ENCODE data around the gene RFT1.
"Not testable (repeated sequence)": the region's sequence is repeated elsewhere in the genome, so short reads cannot be mapped to it uniquely, and the experiment has no call there.

Gene RFT1

DNA sequence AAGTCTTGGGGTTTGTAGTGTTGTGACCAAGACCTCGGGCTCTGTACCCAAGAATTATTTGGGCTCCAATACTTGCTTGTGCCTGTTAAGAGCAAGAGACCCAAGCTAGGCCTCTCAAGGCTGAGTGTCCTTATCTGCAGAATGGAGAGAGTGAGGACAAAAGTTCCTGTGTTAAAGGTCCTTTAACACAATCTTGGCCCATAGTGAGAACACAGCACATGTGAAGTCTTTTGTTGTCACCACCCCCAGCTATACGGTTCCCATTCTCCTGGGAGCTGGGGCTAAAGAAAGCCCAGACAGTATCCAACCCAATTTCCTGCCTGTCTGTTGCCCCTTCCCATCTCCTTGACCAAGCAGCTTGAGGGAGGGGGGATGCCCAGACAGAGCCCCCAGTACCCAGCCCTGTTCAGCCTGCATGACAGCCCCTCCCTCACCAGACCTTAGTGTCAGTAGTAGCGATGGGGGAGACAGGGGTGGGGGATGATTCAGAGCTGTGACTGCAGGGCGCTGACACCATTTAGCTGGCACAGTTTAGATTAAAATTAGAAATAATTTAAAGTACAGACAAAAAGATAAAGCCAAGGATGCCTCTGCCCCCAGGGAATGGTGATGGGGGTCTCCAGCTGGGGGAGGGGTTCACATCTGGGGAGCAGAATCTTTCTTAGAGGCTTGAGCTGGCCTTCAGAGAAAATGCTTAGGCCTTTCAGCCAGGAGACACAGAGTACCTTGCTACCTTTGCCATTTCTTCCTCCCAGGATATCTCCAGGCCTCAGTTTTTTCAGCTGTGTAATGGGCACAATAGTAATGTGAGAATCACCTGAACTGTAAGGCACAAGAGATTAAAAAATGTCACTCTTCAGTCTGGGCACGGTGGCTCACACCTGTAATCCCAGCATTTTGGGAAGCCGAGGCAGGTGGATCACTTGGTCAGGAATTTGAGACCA, 33.5 kb upstream of the RFT1 start:
- DNase-seq (ENCODE audit: low read depth): no peak

GRCh38 chr3:53162672-53163443, 32.6 kb upstream of the RFT1 start:
- no peak for DNase-seq (ENCODE audit: low read depth)

DNA sequence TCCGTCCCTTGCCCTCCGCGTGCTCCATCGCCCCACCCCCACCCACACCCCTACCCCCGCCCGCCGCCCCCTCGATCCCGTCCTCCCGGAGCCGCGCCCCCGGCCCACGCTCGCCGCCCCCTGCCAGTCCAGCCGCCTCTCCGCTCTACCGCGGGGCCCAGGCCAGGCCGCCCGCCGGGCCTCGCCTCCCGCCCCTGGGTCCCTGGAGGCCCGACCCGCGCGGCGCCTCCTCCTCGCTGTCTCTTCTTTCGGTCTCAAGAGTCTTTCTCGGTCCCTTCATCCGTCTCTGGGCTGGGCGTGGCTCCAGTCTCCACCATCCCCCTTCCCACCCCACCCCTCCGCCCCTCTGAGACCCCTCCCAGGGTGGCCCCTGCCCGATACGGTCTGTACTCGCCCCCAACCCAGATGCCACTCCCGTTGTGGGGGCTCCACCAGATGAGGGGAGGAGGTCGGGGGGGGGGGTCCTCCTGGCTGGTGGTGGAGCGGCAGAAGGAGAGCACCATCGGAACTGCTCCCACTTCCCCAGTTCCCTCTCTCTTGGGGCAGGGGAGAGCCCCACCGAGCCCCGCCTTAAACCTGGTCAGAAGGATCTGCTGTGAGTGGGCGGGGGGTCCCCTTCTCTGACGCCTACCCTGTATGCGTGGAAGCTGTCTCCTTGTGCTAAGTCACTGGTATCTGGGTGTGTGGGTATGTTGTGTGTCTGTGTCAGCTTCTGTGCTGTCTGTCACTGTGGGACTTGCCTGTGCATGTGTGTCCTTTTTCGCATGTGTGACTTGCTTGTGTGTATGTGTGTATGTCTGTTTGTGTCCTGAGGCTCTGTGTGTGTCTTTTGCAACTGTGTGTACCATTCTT, 31.8 kb upstream of the RFT1 start:
- no peak for DNase-seq (ENCODE audit: low read depth)

- no peak for DNase-seq (ENCODE audit: low read depth)
These were observed 31.2 kb upstream of the RFT1 start for GRCh38 chr3:53161450-53161819.

- peak; percentile 68 for DNase-seq (ENCODE audit: low read depth)
These were observed 30.6 kb upstream of the RFT1 start, which contains the start of gene PRKCD for GRCh38 chr3:53160660-53161449. Gene PRKCD (plus strand): TSS chr3:53161209. CDS start chr3:53178423, 17,214 bp downstream.

- DNase-seq (ENCODE audit: low read depth): no peak
These were observed 29.9 kb upstream of the RFT1 start for GRCh38 chr3:53160061-53160659.

DNA sequence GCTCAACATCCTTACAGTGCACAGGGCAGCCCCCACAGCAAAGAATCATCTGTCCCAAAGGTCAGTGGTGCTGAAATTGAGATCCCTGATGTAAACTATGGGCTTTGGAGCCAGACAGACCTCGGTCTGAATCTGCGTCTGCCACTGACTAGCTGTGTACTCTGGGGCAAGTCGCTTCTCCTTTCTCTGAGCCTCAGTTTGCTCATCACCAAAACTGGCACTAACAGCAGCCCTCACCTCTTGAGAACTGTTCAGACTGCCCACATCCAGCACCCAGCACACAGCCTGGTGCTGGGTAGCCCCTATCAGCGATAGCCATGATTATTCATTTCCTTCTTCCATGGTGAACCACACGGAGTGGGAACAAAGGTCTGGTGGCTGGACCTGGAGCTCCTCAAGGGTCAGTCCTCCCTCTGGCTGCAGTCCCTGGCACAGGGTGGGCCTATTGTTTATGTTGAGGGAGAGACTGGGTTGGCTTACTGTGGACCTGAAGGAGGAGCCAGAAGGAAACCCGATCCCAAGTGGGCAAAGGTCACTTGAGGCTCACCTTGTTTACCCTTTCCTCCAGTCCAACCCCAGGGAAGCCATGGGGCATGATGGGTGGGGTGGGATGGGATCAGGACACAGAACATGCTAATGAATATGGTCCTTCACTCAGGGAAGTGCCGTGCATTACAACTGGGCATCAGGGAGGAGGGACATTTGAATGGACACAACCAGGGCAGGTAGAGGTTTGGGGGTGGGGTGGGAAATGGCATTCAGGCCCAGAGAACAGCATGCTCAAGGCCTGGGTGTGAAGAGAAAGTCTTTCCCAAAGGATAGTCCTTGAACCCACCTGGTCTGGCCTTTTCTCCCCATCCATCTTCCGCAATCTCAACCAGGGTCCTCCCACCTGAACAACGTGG, 29.2 kb upstream of the RFT1 start:
- no peak for DNase-seq (ENCODE audit: low read depth)

DNA sequence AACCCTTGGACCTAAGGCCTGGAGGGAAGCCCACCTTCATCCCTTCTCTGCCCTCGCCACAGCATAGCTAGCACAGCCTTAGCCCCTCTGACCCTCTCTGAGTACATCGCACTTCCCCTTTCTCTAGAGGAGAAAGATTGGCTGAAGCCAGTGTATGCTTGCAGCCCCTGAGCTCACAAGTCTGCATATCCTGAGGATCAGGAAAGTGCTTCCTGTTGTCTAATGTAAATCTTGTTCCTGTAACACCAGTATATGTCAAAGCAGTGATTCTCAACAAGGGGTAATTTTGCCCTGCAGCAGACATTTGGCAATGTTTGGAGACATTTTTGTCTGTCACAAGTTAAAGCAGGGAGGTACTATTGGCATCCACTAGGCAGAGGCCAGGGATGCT, 28.5 kb upstream of the RFT1 start:
- DNase-seq (ENCODE audit: low read depth): no peak

DNA sequence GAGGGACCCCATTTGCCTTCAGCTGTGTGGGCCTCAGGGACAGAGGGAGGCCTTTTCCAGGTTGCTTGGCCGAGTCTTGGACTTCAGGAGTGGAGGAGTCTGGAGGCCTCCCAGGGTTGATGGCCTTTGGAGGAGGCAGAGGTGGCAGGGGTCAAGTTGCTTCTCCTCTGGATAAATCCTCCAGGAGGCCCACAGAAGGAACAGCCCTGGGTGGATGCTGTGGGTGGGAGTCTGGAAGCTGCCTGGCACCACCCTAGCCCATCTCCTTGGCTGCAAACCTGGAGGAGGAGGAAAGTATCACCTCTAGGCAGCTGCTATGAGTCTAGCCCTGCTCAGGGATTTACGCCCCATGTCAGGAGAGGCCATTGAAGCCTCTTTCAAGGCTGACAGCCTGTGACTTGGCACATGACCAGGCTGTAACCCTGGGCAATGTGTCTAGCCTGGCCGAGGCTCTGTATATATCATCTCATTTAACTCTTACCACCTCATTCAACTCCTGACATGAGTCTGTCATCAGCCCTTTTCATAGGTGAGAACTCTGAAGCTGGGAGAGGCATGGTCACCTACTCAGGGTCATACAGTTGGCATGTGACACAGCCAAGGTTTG, 27.8 kb upstream of the RFT1 start:
- no peak for DNase-seq (ENCODE audit: low read depth)

DNA sequence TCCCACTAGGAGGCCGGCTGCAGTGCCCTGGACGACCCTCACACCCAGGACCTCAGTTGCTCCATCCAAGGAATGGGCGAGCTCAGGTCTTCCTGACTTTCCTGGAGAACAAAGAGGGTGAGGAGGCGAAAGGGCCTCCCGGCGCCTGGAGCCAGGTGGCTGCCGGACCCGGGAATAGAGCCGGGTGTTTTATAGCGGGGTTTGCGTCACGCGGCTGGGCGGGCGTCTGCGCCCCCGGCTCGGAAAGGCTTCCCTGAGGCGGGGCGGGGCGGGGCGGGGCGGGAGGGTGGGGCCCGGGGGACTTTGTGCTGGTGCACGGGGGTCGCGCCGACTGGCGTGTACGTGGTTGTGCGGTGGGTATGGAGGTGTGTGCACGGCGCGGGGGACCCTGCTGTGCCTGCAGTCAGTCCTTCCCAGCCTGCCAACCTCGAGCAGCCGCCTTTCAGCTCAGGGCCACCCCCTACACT, 26.2 kb upstream of the RFT1 start:
- DNase-seq (ENCODE audit: low read depth): no peak

DNA sequence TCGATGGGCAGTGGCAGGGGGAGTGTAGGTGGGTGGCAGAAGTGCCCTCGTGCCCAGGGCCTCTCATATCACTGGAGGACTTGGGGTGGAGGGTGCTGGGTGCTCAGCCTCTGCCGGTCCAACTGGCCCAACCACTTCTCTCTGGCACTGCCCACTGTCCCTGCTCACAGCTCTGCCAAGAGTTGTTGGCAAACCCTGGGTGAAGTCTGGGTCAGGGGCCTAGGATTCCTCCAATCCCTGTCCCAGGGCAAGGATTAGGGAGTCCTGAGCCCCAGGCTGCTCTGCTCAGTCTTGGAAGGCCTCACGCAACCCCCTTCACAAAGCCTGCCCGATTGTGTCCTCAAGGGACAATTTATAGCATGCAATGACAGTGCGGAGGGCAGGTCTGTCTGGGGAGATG, 25.5 kb upstream of the RFT1 start:
- no peak for DNase-seq (ENCODE audit: low read depth)

GRCh38 chr3:53154881-53155285, 24.6 kb upstream of the RFT1 start:
- DNase-seq (ENCODE audit: low read depth): no peak

- no peak for DNase-seq (ENCODE audit: low read depth)
These were observed 23.7 kb upstream of the RFT1 start for GRCh38 chr3:53153980-53154379.

DNA sequence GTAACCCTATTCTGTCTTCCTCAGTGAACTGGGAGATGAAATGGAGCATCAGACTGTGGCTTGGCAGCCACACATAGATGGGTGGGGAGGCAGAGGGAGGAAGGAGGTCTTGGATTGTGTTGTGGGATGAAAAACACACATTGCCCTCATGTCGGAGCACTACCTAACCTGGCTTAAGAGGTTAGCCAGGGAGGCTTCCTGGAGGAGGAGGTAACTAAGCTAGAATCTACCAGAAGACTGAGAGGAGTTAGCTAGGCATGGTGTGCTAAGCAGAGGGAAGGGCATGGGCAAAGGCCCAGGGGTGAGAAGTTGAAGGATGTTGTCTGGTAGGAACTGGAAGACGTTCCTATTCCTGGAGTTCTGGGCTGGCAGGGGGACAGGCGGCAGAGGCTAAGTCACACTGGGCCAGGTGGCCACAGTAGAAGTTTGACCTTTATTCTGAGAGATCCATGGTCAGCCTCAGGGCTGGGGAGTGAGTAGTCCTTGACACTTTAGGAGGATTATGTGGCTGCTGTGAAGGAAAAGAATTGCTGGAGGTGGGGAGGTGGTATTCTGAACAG, 23.1 kb upstream of the RFT1 start:
- no peak for DNase-seq (ENCODE audit: low read depth)

DNA sequence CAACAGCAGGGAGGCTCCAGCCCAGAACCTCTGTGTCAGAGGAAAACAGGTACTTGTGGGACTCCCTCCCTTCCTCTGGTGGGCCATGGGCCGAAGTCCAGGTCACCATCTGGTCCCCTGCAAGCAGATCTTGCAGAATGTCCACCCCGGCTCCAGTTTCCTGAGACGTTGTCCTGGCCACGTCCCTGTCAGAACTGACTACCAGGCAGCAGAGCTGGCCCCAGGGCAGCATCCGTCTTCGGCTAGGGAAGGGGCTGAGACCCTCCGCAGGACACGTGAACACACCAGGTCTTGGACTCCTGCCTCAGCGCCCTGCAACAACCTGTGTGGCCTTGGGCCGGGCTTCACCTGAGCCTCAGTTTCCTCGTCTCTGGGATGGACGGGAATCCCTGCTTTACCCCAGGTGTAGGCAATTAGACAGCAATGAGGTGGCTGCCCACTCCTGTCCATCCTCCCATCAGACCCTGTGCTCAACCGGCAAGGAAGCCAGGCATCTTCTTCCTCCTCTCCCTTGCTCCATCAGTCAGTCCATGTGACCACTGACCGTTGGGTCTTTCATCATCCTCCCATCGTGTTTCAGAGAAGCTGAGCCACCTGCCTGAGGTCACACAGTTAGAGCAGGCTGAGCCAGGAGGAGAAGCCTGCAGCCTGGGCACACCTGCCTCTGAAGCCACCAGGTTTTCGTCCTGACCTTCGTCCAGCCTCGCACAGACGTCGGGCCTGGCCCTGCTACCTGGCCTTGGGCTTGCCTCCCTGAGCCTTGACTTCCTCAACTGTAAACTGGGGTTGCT, 21.8 kb upstream of the RFT1 start:
- no peak for DNase-seq (ENCODE audit: low read depth)

GRCh38 chr3:53151465-53151864, 21.2 kb upstream of the RFT1 start:
- no peak for DNase-seq (ENCODE audit: low read depth)

GRCh38 chr3:53151086-53151438, 20.8 kb upstream of the RFT1 start:
- not testable (repeated sequence) for DNase-seq (ENCODE audit: low read depth)

Measured in stimulated activated CD8-positive, alpha-beta memory T cell treated with anti-CD3 and anti-CD28 coated beads, Interleukin-4, amount 100 ng/mL, for 24 hours (primary cell).